Fibroblast of skin of back (primary cell): ENCODE data around the gene HS3ST3A1. TPM values are rescaled to one million over a fixed set of nuclear protein-coding genes. Genes with fewer than 3 reads are reported as not detected.
A peak's percentile ranks its signal among the peaks of the same experiment; 100 is the strongest.

ENCODE experiments used
- DNase-seq: peaks from one replicate; pipeline ENCODE4 v3.0.0-alpha.2; 2013
- polyA plus RNA-seq, 2 experiments: library from polyadenylated mRNA; unstranded; fragments of 120-200 nt; gene quantifications; one replicate each; pipeline ENCODE4 v1.2.1, GENCODE V29; 2013; ENCODE audit not compliant: insufficient read length in 2 of 2

The HS3ST3A1 gene
- polyA plus RNA-seq (2013, experiment 1 of 2; ENCODE audit: insufficient read length) = 1.4 TPM
- 0.82 TPM for polyA plus RNA-seq (2013, experiment 2 of 2; ENCODE audit: insufficient read length)

DNA sequence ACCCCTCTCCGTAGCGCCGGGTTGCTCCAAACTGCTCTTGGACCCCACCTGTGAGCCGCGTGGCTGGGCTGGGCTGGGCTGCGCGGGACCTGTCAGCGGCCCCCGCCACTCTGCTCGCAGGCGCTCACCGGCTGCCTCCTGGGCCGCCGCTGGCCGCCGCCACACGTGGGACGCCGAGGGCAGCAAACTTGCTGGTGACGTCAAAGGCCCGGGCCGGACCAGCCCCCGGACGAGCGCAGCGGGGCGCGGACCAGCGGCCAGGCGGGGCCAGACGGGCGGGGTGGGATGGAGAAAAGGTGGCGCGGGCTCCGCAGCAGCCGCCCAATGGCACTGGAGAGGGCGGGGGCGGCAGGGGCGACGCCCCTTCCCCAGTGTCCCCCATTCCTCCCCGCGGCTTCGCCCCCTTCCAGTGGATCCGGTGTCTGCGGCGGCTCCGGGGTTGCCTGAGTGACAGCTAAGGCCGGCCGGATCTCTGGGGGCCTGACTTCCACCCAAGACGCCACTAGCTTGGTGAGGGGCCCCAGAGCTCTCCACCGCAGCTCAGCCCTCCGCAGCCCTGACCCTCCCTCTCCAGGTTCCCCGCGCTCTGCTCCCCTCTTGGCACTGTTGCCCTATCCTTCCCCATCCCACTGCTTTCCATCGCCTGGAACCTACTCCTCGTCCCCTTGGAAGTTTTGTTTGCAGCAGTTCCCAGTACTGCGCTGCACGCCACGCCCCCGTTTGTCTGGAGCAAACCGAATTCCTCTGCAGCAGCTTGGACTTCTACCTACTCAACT, at the start of gene HS3ST3A1:
Gene HS3ST3A1, minus strand, starts transcription at position 154 of the 776 bp plus-strand sequence. CDS start 800 bp downstream, outside the sequence.
- peak; percentile 77 for DNase-seq

DNA sequence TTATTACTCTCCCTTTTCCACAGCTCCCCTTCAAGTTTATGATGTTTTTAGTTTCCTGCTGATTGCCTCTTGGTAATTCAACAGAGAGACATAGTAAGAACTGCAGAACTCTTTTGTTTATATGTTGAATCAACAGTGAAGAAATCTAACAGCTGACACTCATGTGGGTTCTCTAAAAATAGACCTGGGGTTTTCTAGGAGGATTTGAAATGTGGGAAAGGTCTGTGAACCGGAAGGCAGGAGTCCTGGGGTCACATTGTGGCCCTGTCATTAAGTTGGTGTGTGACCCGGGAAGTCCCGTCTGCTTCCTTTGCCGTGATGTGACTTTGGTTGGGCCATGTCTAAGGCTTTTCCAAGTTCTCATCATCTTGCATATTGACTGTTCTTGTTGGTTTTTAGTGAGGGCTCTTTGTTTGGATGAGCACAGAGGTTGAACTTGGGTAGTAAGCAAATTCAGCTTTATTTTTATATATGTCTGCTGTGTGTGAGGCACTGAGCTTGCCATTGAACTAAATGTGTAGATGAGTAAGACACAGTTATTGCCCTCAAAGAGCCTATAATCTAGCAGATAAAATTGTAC, 48.5 kb upstream of the HS3ST3A1 start:
- DNase-seq = no peak

DNA sequence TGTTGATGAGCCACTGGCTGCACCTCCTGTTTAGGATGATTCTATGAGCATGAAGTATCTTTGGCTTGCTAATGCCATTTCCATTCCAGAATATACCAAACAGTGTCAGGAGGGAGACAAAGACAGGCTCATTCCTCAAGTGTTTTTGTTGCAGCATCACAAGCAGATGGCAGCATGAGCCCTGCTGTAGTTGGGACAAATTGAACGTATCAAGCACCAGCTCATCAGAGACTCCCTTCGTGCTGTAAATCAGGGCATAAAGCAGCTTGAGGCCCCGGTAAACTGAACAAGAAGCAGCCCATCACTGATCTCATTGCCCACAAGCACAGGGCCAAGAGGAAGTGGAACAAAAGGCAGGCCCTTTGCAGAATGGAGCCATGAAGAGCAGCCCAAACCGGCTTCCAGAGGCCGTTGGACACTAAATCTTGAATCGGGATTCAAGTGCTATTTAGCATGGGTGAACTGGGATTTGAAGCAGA, 45.9 kb upstream of the HS3ST3A1 start:
- DNase-seq = peak; percentile 21

DNA sequence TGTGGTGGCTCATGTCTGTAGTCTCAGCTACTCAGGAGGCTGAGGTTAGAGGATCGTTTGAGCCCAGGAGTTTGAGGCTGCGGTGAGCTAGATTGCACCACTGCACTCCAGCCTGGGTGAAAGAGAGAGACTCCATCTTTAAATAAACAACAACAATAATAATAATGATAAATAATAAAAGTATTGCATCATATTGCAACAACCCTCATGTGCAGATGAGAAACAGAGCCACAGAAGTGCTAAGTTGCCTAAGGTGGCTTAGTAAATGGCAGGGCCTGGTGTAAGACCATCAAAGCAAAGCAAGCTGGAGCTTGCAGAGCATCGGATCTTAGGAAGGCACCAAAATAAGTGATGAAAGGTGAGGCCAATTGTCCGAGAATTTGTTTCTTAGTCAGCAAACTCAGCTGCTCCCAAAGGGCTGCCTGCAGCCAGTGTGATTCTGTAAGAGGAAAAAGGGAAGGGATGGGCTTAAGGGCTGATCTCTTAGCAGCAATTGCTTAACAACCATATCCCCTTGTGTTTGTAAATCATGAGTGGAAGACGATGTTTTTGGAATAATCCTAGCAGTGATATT, 45.3 kb upstream of the HS3ST3A1 start:
- DNase-seq = no peak

DNA sequence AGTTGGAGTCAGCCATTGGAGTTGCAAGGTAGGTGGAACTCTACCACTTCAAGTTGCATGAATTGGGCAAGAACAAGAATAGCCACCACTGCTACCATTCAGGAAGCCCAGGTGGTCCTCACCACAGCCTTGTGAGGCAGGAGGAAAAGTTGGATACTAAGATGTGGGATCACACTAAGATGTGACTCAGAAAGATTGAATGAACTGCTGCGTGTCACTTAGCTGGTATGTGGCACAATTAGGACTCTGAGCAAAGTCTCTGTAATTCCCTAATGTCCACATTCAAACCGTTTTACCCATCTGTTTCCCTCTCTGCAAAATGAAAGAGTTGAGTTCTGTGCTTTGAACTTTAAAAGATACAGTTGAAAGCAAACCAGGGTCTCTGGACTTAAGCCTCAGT, 44.7 kb upstream of the HS3ST3A1 start:
- peak; percentile 65 for DNase-seq

GRCh38 chr17:13643180-13643579, 41.5 kb upstream of the HS3ST3A1 start:
- DNase-seq = no peak

DNA sequence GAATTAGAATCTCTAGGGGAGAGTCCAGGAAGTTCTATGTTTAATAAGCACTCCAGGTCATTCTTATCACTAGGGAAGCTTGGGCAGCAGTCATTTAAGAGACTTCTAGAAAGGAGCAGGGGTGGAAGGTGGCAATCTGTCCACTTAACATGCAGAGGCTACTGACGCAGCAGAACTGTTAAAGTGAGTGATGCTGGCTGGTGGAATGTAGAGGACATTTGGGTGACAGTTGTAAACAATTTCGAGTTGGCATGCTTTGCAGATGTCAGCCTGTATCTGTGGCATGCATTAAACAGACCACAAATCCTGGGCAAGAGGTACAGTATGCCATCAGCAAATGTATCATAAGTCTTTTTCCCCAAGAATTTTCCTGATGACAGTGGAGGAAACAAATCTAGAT, 40.5 kb upstream of the HS3ST3A1 start:
- DNase-seq = no peak

DNA sequence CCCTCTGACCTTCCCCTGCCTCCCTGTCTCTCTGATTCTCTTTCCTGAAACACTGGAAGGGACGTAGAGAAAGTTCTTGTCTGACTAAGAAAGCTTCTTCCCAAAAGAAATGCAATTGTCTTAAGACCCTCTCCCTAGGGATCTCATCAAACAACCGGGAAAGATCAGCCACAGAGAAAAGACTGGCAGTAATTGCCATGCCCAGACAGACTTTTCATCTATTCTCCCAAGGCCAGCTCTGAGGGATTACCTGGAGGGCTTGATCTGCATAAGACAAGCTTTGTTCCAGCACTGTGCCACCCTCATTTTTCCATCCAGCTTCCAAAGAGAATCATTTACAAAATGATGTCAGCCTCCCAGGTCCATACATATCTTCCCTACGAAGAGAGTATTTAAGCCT, 38.8 kb upstream of the HS3ST3A1 start:
- DNase-seq = no peak

- DNase-seq = peak; percentile 28
These were observed 37.2 kb upstream of the HS3ST3A1 start for GRCh38 chr17:13638855-13639458.

GRCh38 chr17:13636951-13637350, 35.2 kb upstream of the HS3ST3A1 start:
- no peak for DNase-seq

GRCh38 chr17:13635951-13636350, 34.2 kb upstream of the HS3ST3A1 start:
- no peak for DNase-seq

DNA sequence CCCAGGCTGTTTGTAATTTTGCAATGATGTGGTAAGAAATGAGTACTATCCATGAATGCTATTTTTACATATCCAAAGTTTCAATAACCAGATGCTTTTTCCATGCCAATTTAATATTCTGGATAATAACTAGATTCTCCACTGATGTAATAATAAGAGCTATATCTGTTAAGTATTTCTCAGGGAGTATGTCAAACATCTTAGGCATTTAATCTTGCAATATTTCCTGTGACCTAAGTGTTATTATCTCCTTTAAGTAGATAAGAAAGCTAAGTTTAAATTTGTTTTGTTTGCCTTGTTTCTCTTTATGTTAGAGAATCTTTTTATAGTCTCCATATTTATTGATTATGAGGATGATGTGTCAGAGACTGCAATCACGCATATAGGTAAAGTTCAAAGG, 32.3 kb upstream of the HS3ST3A1 start:
- DNase-seq = no peak

GRCh38 chr17:13631529-13631928, 29.8 kb upstream of the HS3ST3A1 start:
- no peak for DNase-seq

DNA sequence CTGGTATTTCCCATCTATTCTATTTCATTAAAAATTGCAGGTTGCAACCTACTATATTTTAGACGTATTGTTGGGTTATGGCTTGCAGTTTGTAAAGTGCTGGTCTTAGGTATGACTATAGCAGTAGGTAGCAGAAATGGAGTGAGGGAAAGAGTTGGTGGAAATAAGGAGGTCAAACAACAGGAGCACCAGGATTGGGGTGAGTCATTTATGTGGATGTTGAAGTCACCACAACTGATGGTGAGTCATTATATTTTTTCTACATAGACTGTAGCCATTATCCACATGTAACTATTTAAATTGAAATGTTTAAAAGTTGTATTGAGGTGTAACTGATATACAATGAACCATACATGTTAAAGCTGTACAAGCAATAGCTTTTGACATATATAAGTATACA, 25.0 kb upstream of the HS3ST3A1 start:
- peak; percentile 79 for DNase-seq

DNA sequence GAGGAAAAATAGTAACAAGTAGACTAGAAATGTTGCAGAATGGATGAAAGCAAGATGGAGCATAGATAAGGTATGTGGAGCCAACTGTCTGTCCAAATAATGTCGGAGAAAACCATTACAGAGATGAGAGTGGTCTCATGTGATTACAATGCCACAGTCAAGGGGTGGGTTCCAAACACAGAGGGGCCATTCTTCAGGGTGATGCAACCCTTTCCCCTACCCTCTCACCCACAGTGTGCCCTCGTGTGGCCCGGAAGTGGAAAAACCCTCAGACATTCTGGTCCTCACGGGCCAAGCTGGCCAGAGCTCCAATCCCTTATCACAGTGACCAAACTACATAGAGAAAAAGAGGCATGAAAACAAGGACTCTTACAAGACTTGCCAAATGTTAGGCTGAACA, 17.7 kb upstream of the HS3ST3A1 start:
- DNase-seq = no peak

DNA sequence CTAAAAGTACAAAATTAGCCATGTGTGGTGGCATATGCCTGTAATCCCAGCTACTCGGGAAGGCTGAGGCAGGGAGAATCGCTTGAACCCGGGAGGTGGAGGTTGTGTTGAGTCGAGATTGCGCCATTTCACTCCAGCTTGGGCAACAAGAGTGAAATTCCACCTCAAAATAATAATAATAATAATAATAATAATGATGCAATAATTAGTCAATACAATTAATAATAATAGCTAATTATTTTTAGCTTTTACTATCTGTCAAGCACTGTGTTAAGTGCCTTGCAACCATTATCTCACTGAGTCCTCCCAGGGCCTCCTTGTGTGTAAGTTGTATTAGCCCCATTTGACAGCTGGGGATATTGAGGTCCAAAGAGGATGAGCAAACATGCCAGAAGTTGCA, 14.3 kb upstream of the HS3ST3A1 start:
- no peak for DNase-seq

GRCh38 chr17:13609941-13610340, 8.2 kb upstream of the HS3ST3A1 start:
- no peak for DNase-seq

DNA sequence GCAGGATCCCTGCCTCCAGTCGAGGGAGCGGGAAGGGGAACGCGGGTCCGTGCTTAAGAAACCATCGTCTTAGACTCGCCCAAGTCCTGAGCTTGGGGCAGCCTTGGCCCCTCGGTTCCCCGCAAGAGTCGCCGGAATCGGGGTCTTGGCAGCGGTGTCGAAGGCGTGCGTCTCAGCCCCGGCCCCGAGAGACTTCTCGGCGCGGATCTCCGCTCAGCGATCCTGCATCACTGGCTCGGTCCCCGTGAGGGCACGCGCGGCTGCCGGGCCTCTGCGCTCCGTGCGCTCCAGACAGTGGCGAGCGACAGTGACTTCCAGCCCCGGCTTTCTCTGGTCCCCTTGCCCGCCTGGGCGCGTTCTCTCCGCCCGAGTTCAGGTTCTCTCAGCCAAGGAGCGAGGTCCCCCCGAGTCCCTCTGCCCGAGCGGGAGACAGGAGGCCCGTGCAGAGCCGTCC, 380 bp downstream of the HS3ST3A1 start:
- peak; percentile 35 for DNase-seq

GRCh38 chr17:13600475-13601321, 1.0 kb downstream of the HS3ST3A1 start:
- DNase-seq = no peak

- DNase-seq = no peak
These were observed 1.9 kb downstream of the HS3ST3A1 start for GRCh38 chr17:13599864-13600263.

- DNase-seq = no peak
These were observed 2.6 kb downstream of the HS3ST3A1 start for GRCh38 chr17:13599168-13599577.
